Smooth muscle cell (in vitro differentiated cells): Measurements from ENCODE around the gene CLK3. TPM values are rescaled to one million over a fixed set of nuclear protein-coding genes. Genes with fewer than 3 reads are reported as not detected.
A peak's percentile ranks its signal among the peaks of the same experiment; 100 is the strongest.

ENCODE experiments used
- DNase-seq: peaks from one replicate; lab custom pipeline; 2025; ENCODE audit not compliant: unreplicated experiment; lab: John Stamatoyannopoulos, UW
- H2AFZ ChIP-seq: fragments of 200-600 bp; sonication (generic); 2 replicates; pipeline ENCODE4 v1.6.0; 2016; ENCODE audit warnings: antibody characterized with exemption, low read depth, mild to moderate bottlenecking
- H3F3A ChIP-seq: fragments of 200-600 bp; sonication (generic); 2 replicates; pipeline ENCODE4 v1.6.0; 2017; ENCODE audit warnings: antibody characterized with exemption, low read depth
- H3K27ac ChIP-seq: fragments of 200-600 bp; sonication (generic); 2 replicates; pipeline ENCODE4 v1.5.1; 2016; ENCODE audit warnings: low read depth, mild to moderate bottlenecking
- H3K27me3 ChIP-seq: fragments of 200-600 bp; sonication (generic); 2 replicates; pipeline ENCODE4 v1.6.1; 2016; ENCODE audit warnings: low read depth, mild to moderate bottlenecking
- H3K36me3 ChIP-seq: fragments of 200-600 bp; sonication (generic); 2 replicates; pipeline ENCODE4 v1.5.1; 2016; ENCODE audit warnings: low read depth
- H3K4me1 ChIP-seq: fragments of 200-600 bp; sonication (generic); 2 replicates; pipeline ENCODE4 v1.5.1; 2016; ENCODE audit warnings: low read depth
- H3K4me2 ChIP-seq: fragments of 200-600 bp; sonication (generic); 2 replicates; pipeline ENCODE4 v1.6.0; 2016; ENCODE audit warnings: mild to moderate bottlenecking
- H3K4me3 ChIP-seq: fragments of 200-600 bp; sonication (generic); 2 replicates; pipeline ENCODE4 v1.5.1; 2016; ENCODE audit warnings: mild to moderate bottlenecking
- H3K79me2 ChIP-seq: fragments of 200-600 bp; sonication (generic); 2 replicates; pipeline ENCODE4 v1.6.0; 2016; ENCODE audit warnings: low read depth, mild to moderate bottlenecking
- H3K9ac ChIP-seq: fragments of 200-600 bp; sonication (generic); 2 replicates; pipeline ENCODE4 v1.6.0; 2016; ENCODE audit warnings: low read depth
- H3K9me3 ChIP-seq: fragments of 200-600 bp; sonication (generic); replicated peaks from 2 replicates; pipeline ENCODE4 v1.5.1; 2016; ENCODE audit warnings: low read depth
- H4K20me1 ChIP-seq: fragments of 200-600 bp; sonication (generic); 2 replicates; pipeline ENCODE4 v1.6.0; 2016; ENCODE audit warnings: low read depth
- CTCF ChIP-seq: fragments of 200-600 bp; sonication (generic); IDR thresholded peaks from 2 replicates; pipeline ENCODE4 v1.5.1; 2017; ENCODE audit warnings: borderline replicate concordance, mild to moderate bottlenecking, antibody characterized with exemption; ENCODE audit not compliant: insufficient read depth, poor library complexity, severe bottlenecking
- WGBS: methylation state at CpG from one replicate; pipeline ENCODE4 v1.1.7; 2016; ENCODE audit warnings: low lambda C conversion rate; 5-methylcytosine and 5-hydroxymethylcytosine counted together
- polyA plus RNA-seq: library from polyadenylated mRNA; unstranded; fragments of >200 nt; fragmentation: Nextera tagmentation; extraction: Ambion mirVana; gene quantifications from 2 replicates; pipeline ENCODE4 v1.2.1, GENCODE V29; 2016
- total RNA-seq: library from RNA; depleted of rRNA; stranded (reverse); fragments of >200 nt; gene quantifications from 2 replicates; pipeline ENCODE4 v1.2.3, GENCODE V29; 2014

CLK3 gene
- total and polyA plus RNA-seq, 2 experiments from 2014 or later, result 68.8 to 105 TPM

GRCh38 chr15:74662064-74662860 lies 46.6 kb downstream of the CLK3 start:
- no peak for DNase-seq
- H3K27ac ChIP-seq, result no peak overlapping the region
- H3K4me3 ChIP-seq, result no peak overlapping the region
- no peaks in the 10 kb centered on the region for H3F3A ChIP-seq
- H3K4me2 ChIP-seq, result no peak overlapping the region
- H3K36me3 ChIP-seq, result no peaks in the 10 kb centered on the region
- H3K9ac ChIP-seq, result no peak overlapping the region
- peaks cover 48% of the 10 kb centered on the region for H3K79me2 ChIP-seq
- H4K20me1 ChIP-seq, result peaks cover 91% of the 10 kb centered on the region
- no peaks in the 10 kb centered on the region for H3K4me1 ChIP-seq
- no peak for TF ChIP-seq CTCF
- 94% methylated on average over 4 of the region's 4 CpGs for WGBS
- no peak overlapping the region for H2AFZ ChIP-seq
- no peaks in the 10 kb centered on the region for H3K27me3 ChIP-seq
- no peaks in the 10 kb centered on the region for H3K9me3 ChIP-seq

- WGBS, result 94% methylated on average over 8 of the region's 8 CpGs
- H3K9ac ChIP-seq, result no peak overlapping the region
- H3K4me3 ChIP-seq, result no peak overlapping the region
- no peaks in the 10 kb centered on the region for H3K9me3 ChIP-seq
- H3K27me3 ChIP-seq, result no peaks in the 10 kb centered on the region
- peaks cover 55% of the 10 kb centered on the region for H3K79me2 ChIP-seq
- H3K36me3 ChIP-seq, result peaks cover 4% of the 10 kb centered on the region
- no peaks in the 10 kb centered on the region for H3K4me1 ChIP-seq
- TF ChIP-seq CTCF, result no peak
- H3K4me2 ChIP-seq, result no peak overlapping the region
- H3K27ac ChIP-seq, result peak overlapping the region; percentile 21
- H3F3A ChIP-seq, result no peaks in the 10 kb centered on the region
- H4K20me1 ChIP-seq, result peaks cover 91% of the 10 kb centered on the region
- H2AFZ ChIP-seq, result no peak overlapping the region
- no peak for DNase-seq
Measured at GRCh38 chr15:74663303-74664027, 47.8 kb downstream of the CLK3 start.

GRCh38 chr15:74664028-74664616 lies 48.5 kb downstream of the CLK3 start:
- Histone ChIP-seq H3K4me2 (no peak overlapping the region), H4K20me1 (peaks cover 90% of the 10 kb centered on the region)
- TF ChIP-seq CTCF, result no peak

More at GRCh38 chr15:74664028-74664616, 48.5 kb downstream of the CLK3 start:
- peak overlapping the region; percentile 21 for H3K27ac ChIP-seq
- DNase-seq, result no peak
- H3K4me1 ChIP-seq, result no peaks in the 10 kb centered on the region
- no peaks in the 10 kb centered on the region for H3F3A ChIP-seq
- no peaks in the 10 kb centered on the region for H3K9me3 ChIP-seq
- H3K9ac ChIP-seq, result no peak overlapping the region
- H3K79me2 ChIP-seq, result peaks cover 52% of the 10 kb centered on the region
- no peak overlapping the region for H3K4me3 ChIP-seq
- H2AFZ ChIP-seq, result no peak overlapping the region
- peaks cover 4% of the 10 kb centered on the region for H3K36me3 ChIP-seq
- H3K27me3 ChIP-seq, result no peaks in the 10 kb centered on the region
- WGBS, result 89% methylated on average over 2 of the region's 2 CpGs
